Stimulated activated naive CD8-positive, alpha-beta T cell treated with anti-CD3 and anti-CD28 coated beads, Interleukin-15, amount 100 ng/mL, for 72 hours (primary cell): Measurements from ENCODE around the gene NT5C1A.

Experiments used
- ATAC-seq: fragments of 150-1000 bp; cut with Tn5 transposase; 2 replicates; pipeline ENCODE4 v1.10.0; 2021; ENCODE audit warnings: mild to moderate bottlenecking, moderate library complexity
- DNase-seq, 2 donors: peaks; one replicate each; pipeline ENCODE4 v3.0.0; 2021 to 2022
- H3K27ac Mint-ChIP-seq, 2 donors: one replicate each; pipeline ENCODE4 v1.8.0; 2022; ENCODE audit warnings: mild to moderate bottlenecking in 2 of 2, mixed read lengths in 2 of 2, moderate library complexity in 2 of 2
- H3K27me3 Mint-ChIP-seq: one replicate; pipeline ENCODE4 v1.8.0; 2022; ENCODE audit warnings: mixed read lengths
- H3K4me1 Mint-ChIP-seq: one replicate; pipeline ENCODE4 v1.8.0; 2022; ENCODE audit warnings: mild to moderate bottlenecking, mixed read lengths
- H3K4me3 Mint-ChIP-seq, 2 donors: one replicate each; pipeline ENCODE4 v1.8.0; 2022; ENCODE audit warnings: mild to moderate bottlenecking in 2 of 2, mixed read lengths in 2 of 2, moderate library complexity in 1 of 2
- H3K9me3 Mint-ChIP-seq, 2 donors: one replicate each; pipeline ENCODE4 v1.8.0; 2022; ENCODE audit warnings: mixed read lengths in 2 of 2

NT5C1A gene

DNA sequence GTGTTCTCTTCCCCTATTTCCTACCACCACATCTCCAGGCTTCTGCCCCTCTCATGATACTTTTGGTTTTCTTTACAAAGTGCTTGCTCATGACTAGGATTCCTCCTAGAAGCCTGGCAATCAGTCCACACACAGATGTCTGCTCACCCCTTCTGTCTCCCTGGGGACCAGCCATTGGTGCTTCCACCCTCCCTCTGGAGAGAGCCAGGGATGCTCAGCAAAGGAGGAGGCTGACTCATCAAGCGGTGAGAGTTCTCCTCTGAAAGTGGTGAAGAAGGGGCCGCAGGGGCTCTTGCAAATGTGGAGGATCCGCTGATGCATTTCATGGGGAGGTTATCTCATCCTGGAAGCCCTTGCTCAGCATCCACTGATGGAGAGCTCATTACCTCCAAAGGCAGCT is 14.5 kb downstream of the NT5C1A start:
- H3K4me3 Mint-ChIP-seq, result no peak overlapping the region
- ATAC-seq, result no peak
- DNase-seq, result no peak
- H3K27me3 Mint-ChIP-seq, result peaks cover 27% of the 10 kb centered on the region
- no peaks in the 10 kb centered on the region for H3K9me3 Mint-ChIP-seq
- peaks cover 29% of the 10 kb centered on the region for H3K4me1 Mint-ChIP-seq
- H3K27ac Mint-ChIP-seq, result peak overlapping the region in 1 of 2 donors; percentile 19

DNA sequence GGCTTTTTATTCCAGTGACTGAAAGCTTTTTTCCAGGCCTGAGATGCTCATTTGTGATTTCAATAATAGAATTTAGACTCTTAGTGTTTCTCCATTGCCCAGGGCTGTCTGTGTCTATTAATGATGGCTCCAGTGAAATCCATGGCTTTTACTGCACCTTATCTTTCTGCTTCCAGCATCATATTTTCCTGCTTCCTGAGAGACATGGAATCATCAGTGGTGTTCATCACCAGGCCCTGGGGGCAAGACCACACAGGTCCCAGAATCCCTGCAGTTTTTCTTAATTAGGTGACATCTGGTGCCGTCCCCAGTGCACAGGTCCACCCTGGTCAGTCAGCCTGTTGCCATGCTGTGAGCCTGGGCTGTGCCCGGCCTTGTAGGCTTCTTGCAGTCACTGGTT is 15.5 kb downstream of the NT5C1A start:
- H3K9me3 Mint-ChIP-seq, result no peaks in the 10 kb centered on the region
- no peak for DNase-seq
- H3K27me3 Mint-ChIP-seq, result peaks cover 27% of the 10 kb centered on the region
- no peak overlapping the region for H3K4me3 Mint-ChIP-seq
- peaks cover 25% of the 10 kb centered on the region for H3K4me1 Mint-ChIP-seq
- H3K27ac Mint-ChIP-seq, result no peak overlapping the region
- no peak for ATAC-seq

DNA sequence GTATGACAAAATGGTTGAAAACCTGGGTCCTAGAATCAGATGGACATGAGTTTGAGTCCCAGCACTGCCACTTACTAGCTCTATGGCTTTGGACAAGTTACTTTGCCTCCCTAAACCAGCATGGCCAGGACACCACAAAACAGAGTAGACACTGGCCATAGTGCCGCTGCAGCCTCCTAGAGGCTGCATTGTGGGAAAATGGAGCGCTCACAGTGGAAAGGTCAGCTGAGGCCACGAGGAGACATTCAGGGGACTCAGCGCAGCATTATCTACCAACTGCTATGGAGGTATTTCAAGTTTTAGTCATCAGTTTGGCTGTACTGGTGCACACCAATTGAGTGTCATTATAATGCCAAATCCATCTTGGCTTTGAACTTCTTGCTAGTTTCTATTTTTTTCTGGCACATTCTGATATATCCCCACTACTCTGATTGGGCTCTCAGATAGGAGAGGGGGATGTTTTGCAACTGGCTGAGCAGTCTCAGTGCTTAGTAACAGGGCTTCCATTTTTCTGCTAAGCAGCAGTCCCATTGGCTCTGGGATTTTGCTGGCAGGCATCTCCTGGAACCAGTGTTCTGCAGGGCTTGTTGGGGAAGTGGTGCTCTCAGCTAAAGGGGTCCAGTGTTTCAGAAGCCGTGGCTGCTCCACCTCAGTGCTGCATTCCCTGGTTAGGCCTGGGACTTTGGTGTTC is 16.2 kb downstream of the NT5C1A start:
- no peak for ATAC-seq
- Mint-ChIP-seq H3K27ac (no peak overlapping the region), H3K4me3 (no peak overlapping the region), H3K4me1 (peaks cover 25% of the 10 kb centered on the region), H3K27me3 (peaks cover 27% of the 10 kb centered on the region), H3K9me3 (no peaks in the 10 kb centered on the region)
- no peak for DNase-seq

DNA sequence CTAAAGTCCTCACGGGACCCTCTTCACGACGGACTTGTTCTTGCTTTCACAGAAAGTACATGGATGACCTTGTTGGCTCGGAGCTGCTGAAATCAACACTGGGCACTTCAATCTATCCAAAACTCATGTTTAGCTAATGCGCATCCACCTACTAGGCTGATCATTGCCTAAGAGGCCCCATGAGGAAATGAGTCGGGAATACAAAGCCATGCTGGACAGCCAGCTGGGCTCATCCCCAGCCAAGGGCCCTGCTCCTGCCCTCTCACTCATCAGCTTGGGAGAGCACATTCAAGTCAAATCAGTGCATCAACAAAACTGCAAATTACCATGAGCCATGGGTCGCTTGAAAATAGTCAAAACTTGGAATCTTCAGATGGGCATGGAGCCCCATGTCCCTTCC is 17.6 kb downstream of the NT5C1A start:
- peaks cover 27% of the 10 kb centered on the region for H3K27me3 Mint-ChIP-seq
- no peak for DNase-seq
- H3K4me1 Mint-ChIP-seq, result peaks cover 25% of the 10 kb centered on the region
- H3K27ac Mint-ChIP-seq, result peak overlapping the region; percentile 52 to 94
- H3K9me3 Mint-ChIP-seq, result no peaks in the 10 kb centered on the region
- H3K4me3 Mint-ChIP-seq, result no peak overlapping the region
- ATAC-seq, result no peak

DNA sequence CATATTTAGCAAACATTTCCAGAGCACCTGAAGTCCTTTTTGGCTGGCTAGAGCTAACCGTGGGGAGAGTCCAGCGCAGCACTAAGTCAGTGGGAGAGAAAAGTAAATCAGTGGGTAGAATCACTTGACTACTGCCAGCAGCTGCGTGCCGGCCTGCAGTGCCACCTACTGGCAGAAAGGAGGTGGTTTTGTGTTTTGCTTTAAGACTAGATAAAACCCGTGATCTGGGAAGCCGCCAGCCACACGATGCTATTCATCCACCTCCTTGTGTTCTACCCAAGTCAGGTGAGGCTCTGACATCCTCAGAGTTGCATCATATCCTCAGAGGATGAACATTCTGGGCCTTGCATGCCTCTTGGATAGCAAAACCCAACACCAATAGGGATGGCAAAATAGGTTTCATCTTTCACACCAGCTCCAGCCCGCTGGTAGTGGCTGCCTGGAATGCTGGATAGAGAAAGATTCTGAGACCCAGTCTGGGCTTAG is 18.3 kb downstream of the NT5C1A start:
- H3K9me3 Mint-ChIP-seq, result no peaks in the 10 kb centered on the region
- peak; percentile 65 to 83 for DNase-seq

DNA sequence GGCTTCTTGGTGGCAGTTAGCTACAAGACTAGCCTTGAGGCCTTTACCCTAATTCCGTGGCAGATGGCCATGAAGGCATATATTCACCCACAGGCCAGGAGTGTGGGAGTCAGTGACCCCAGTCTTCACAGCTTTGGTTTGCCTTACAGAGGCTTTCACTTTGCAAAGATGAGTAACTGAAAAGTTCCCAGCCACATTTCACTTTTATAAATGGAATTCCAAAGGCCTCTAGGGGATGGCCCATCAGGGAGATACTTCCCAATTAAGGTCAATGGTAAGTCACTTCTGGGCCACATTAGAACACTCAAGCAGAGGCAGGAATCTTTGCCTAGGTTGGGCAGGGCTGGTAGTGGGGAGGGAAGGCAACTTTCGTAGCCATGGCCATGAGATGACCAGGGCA is 19.4 kb downstream of the NT5C1A start:
- DNase-seq, result no peak
- Mint-ChIP-seq H3K27me3 (peaks cover 21% of the 10 kb centered on the region), H3K4me1 (peaks cover 17% of the 10 kb centered on the region), H3K4me3 (no peak overlapping the region), H3K27ac (no peak overlapping the region), H3K9me3 (no peaks in the 10 kb centered on the region)
- ATAC-seq, result no peak

More for the DNA sequence above, 18.3 kb downstream of the NT5C1A start:
- Mint-ChIP-seq H3K27ac (peak overlapping the region; percentile 92 to 94), H3K4me1 (peaks cover 25% of the 10 kb centered on the region), H3K4me3 (no peak overlapping the region), H3K27me3 (peaks cover 27% of the 10 kb centered on the region)
- peak; percentile 91 for ATAC-seq

DNA sequence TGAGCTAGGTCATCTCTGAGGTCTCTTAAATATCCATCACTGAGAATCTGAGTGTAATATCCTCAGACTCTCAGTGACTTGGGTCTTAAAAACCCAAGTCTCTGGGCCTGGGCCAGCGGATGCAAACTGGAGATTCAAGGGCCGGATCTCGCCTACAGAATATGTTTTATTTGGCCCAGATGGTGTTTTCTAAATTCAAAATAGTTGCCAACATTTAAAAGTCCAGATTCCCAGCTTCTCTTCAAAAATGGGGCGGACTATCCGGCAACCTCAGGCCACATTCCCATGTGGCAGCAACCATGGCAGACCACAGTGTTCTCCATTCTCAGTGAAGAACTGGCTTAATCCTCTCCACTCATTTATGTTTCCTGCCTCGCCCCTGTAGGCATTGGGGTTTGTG is 19.8 kb downstream of the NT5C1A start:
- H3K9me3 Mint-ChIP-seq, result no peaks in the 10 kb centered on the region
- H3K27me3 Mint-ChIP-seq, result peaks cover 17% of the 10 kb centered on the region
- ATAC-seq (no peak), DNase-seq (no peak)
- no peak overlapping the region for H3K27ac Mint-ChIP-seq
- H3K4me1 Mint-ChIP-seq, result peaks cover 13% of the 10 kb centered on the region
- no peak overlapping the region for H3K4me3 Mint-ChIP-seq

DNA sequence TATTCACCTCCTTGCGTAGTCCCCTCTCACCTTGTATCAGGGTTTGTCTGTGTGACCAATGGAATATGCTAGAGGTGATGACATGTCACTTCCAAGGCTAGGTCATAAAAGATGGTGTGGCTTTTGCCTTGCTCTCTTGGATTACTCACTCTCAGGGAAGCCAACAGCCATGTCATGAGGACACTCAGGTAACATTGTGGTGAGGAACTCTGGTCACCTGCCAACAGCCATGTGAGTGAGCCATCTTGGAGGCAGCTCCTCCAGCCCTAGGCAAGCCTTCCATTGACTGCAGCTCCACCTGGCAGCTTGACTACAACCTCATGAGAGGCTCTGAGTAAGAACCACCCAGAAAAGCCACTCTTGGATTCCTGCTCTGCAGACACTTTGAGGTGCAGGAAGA is 21.5 kb downstream of the NT5C1A start:
- Mint-ChIP-seq H3K9me3 (no peaks in the 10 kb centered on the region), H3K4me3 (no peak overlapping the region), H3K4me1 (peaks cover 10% of the 10 kb centered on the region), H3K27ac (no peak overlapping the region), H3K27me3 (peaks cover 12% of the 10 kb centered on the region)
- ATAC-seq (no peak), DNase-seq (no peak)

DNA sequence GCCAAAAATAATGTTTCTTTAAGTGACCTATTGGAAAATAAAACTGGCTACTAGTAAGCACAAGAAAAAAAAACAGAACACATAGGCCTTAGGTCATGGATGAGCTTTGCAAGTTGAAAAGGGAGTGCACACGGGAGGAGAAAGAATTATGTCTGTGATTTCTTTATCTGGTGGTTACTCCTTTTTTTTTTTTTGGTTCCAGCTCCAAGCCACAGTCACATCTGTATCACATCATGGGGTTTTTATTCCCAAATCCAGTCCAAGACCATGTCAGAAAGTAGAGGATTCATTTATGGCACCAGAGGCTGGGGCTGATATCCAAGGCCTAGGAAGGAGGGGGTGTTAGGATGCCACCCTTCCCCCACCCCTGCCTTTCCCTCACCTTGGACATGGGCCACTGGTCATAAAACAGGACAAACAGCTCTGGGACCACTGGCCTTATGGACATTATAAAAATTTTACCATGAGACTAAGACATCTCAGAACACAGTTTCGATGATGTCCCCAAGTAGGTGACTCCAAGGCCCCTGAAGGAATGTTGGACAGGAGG is 22.2 kb downstream of the NT5C1A start:
- no peak overlapping the region for H3K27ac Mint-ChIP-seq

DNA sequence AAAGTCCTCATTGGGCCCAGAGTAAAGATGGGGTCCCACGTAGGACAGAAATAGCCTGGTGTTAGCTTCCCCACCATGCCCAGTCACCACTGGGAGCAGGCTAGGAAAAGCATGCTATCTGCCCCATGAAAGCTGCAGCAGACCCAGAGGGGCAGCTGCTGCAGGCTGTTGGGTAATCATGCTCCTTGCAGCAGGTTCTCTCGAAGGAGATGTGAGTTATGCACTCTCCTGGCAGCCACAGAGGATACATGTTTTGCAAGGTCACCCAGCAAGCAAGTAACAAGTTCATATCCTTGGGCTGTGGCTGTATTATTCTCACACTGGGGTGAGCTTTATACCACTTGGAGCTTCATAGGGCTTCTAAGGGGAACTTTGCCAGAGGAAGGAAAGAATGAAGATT is 23.4 kb downstream of the NT5C1A start:
- DNase-seq, result no peak
- no peak for ATAC-seq
- peaks cover 4% of the 10 kb centered on the region for H3K4me1 Mint-ChIP-seq
- no peak overlapping the region for H3K4me3 Mint-ChIP-seq
- H3K9me3 Mint-ChIP-seq, result no peaks in the 10 kb centered on the region
- peaks cover under 1% of the 10 kb centered on the region for H3K27me3 Mint-ChIP-seq
- no peak overlapping the region for H3K27ac Mint-ChIP-seq

More for the DNA sequence above, 22.2 kb downstream of the NT5C1A start:
- DNase-seq (no peak), ATAC-seq (no peak)
- peaks cover 10% of the 10 kb centered on the region for H3K4me1 Mint-ChIP-seq
- no peak overlapping the region for H3K4me3 Mint-ChIP-seq
- H3K9me3 Mint-ChIP-seq, result no peaks in the 10 kb centered on the region
- peaks cover 12% of the 10 kb centered on the region for H3K27me3 Mint-ChIP-seq

DNA sequence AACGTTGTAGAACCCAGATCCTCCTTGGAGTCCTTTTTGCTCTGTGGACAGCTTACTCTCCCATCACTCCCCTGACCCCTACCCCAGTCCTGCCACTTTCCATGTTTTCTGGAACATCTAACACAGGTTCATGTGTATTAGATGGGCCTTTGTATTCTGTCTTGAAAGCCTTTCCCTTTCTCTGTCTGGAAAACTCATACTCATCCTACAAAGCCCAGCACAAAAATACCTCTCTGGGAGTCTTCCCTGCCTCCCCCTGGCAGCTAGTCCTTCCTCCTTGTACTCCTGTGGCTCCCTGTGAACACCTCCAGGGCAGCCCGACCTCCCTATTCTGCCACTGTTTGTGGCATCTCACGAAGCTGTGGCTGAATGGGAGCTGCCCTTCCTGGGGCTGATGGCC is 24.7 kb downstream of the NT5C1A start:
- DNase-seq, result no peak
- Mint-ChIP-seq H3K4me3 (no peak overlapping the region), H3K4me1 (no peaks in the 10 kb centered on the region), H3K27ac (no peak overlapping the region), H3K27me3 (no peaks in the 10 kb centered on the region), H3K9me3 (no peaks in the 10 kb centered on the region)
- no peak for ATAC-seq

DNA sequence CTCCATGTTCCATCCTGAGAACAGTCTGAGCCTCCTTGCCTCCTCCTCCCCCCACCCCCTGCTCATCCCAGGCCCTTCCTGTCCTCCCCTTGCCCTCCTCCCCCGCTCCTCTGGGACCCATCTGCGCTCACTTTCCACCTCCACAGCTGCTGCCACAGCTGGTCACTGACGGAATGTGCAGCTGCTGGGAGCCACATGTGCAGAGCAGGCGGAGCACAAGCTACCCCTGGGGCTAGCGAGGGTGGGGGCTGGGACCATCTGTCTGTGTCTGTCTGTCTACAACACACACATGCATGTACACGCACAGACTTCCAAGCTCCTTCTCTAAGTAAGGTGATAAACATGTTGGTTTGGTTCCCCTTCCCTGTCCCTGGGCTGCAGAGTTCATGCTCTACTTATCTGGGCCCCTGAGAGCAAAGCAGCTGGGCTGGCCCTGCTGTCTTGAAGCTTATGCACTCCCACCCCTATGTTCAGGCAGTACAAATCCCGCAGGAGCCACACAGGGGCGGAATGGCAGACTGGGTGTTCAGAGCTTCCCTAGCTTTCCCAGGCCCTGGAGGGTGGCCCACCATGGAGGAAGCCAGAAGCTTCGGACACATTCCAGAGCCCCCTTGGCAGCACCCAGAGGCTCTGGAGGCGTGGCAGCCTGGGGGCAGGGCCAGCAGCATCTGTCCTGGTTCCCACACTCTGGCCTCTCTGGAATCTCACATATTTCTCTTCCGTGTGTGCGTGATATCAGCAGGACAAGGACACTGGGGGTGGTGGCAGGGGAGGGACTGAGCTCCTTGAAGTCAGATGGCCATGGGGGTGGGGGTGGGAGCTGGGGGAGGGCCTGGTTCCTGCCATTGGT is 25.4 kb downstream of the NT5C1A start:
- DNase-seq, result no peak
- no peaks in the 10 kb centered on the region for H3K27me3 Mint-ChIP-seq
- H3K4me3 Mint-ChIP-seq, result no peak overlapping the region
- H3K9me3 Mint-ChIP-seq, result no peaks in the 10 kb centered on the region
- H3K27ac Mint-ChIP-seq, result no peak overlapping the region
- ATAC-seq, result no peak
- H3K4me1 Mint-ChIP-seq, result no peaks in the 10 kb centered on the region

DNA sequence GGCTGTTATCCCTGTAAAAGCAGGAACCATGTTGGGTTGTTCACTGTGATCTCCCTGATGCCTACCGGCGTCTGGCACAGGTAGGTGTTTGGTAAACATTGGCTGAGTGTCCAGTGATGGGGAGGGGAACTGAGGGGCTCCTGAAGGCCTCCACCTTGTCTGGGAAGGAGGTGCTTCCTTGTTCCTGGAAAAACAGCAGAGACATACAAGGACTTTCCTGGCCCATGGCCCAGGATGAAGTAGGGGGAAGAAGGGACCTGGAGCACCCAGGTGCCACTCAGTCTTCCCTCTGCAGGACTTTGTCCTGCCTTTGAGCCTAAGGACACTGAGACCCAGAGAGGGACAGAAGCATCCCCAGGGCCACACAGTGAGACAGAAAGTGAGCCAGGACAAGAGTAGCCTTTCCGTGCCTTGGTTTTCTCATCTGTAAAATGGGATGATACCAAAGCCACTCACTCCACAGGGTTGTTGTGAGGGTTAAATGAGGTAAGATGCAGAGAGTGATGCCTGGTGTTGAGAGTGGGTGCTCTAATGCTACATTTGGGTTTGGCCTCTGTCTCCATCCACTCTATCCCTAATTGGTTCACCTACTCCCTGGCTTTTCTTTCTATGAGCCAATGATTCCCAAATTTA is 26.4 kb downstream of the NT5C1A start:
- Mint-ChIP-seq H3K27ac (no peak overlapping the region), H3K9me3 (no peaks in the 10 kb centered on the region), H3K4me1 (no peaks in the 10 kb centered on the region), H3K27me3 (peaks cover 7% of the 10 kb centered on the region), H3K4me3 (no peak overlapping the region)
- DNase-seq, result no peak
- ATAC-seq, result no peak

DNA sequence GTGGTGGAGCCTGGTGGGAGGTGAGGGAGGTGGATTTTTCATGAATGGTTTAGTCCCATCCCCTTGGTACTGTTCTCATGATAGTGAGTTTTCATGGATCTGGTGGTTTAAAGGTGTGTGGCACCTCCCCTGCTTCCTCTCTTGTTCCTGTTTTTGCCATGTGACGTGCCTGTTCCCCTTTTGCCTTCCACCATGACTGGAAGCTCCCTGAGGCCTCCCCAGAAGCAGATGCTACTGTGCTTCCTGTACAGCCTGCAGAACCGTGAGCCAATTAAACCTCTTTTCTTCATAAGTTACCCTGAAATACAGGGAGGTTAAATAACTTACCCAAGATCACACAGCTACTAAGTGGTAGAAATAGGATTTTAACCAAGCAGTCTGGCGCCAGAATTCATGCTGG is 28.2 kb downstream of the NT5C1A start:
- H3K27ac Mint-ChIP-seq, result no peak overlapping the region
- DNase-seq (no peak), ATAC-seq (no peak)
- peaks cover 24% of the 10 kb centered on the region for H3K27me3 Mint-ChIP-seq
- H3K9me3 Mint-ChIP-seq, result no peaks in the 10 kb centered on the region
- peaks cover 6% of the 10 kb centered on the region for H3K4me1 Mint-ChIP-seq
- H3K4me3 Mint-ChIP-seq, result no peak overlapping the region

DNA sequence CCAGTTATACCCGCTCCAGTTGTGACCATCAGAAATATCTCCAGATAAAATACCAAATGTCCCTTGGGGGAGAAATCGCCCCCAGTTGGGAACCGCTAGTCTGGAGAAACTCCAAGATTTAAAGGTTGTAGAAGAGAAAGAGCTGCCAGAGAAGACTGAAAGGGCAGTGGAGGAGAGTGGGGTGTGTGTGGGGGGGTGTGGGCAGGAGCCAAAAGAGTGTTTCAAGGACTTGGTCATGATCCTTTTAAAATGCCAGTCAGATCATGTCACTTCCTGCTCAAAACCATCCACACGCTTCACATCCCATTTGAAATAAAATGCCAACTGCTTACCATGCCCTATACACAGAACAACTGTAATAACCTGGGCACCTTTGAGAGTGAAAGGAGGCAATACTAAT is 29.1 kb downstream of the NT5C1A start:
- no peak for ATAC-seq
- Mint-ChIP-seq H3K4me3 (no peak overlapping the region), H3K4me1 (peaks cover 6% of the 10 kb centered on the region), H3K27me3 (peaks cover 33% of the 10 kb centered on the region), H3K27ac (no peak overlapping the region), H3K9me3 (no peaks in the 10 kb centered on the region)
- no peak for DNase-seq

DNA sequence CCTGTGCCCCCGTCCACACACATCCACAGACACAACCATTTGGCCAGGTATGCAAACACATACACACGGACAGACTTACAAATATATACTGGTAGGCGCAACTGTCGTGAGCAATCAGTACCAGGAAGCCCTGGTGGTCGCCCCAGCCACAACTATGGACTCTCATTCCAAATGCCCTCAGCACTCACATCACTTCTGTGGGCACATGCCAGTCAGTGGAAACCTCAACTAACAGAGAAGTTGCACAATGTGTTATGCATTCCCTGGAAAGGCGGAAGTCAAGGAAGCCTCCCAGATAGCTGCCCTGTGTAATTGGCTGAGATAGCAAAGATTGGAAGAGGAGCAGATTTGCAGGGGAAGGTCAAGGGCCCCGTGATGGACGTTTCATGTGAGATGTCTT is 31.0 kb downstream of the NT5C1A start:
- no peak overlapping the region for H3K4me3 Mint-ChIP-seq
- H3K4me1 Mint-ChIP-seq, result peaks cover 6% of the 10 kb centered on the region
- H3K27me3 Mint-ChIP-seq, result peaks cover 52% of the 10 kb centered on the region
- no peaks in the 10 kb centered on the region for H3K9me3 Mint-ChIP-seq
- no peak overlapping the region for H3K27ac Mint-ChIP-seq
- DNase-seq (no peak), ATAC-seq (no peak)
